A673 (cell line): ENCODE data around the gene ILF3.

Experiments
- EZH2 ChIP-seq: fragments of 200-600 bp; sonication (generic); IDR thresholded peaks from 2 replicates; pipeline ENCODE4 v1.6.1; 2017; ENCODE audit warnings: borderline replicate concordance, low read depth, mild to moderate bottlenecking, mixed read lengths, antibody characterized with exemption, low read length; ENCODE audit not compliant: poor library complexity, severe bottlenecking
- TF ChIP-seq, protein P1 (sequence below): fragments of 300-800, 200-600 bp; sonication (generic); conservative IDR thresholded peaks from 2 replicates; pipeline ENCODE4 v1.5.1; 2017; ENCODE audit warnings: low read depth, mild to moderate bottlenecking, antibody characterized with exemption, low read length, moderate library complexity, mixed read lengths

DNA sequence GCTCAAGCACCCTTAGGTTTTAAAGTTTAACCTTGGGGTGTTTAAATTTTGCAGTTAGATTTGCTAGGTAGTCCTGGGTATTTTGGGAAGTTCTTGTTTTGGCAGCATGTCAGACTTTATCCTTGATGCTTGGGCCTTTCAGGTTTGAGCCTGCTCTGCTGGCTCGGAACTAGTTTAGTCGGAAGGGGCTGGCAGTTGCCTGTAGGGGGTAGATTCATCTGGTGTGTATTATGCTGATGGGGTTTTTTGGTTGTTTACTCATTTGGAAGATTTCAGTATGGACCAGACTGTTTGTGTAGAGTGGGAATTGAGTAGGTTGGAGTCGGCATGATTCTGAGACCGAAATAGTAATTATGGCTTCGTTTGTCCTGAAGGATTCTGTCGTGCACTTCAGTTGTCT is 15.1 kb downstream of the ILF3 start:
- TF ChIP-seq, protein P1, sequence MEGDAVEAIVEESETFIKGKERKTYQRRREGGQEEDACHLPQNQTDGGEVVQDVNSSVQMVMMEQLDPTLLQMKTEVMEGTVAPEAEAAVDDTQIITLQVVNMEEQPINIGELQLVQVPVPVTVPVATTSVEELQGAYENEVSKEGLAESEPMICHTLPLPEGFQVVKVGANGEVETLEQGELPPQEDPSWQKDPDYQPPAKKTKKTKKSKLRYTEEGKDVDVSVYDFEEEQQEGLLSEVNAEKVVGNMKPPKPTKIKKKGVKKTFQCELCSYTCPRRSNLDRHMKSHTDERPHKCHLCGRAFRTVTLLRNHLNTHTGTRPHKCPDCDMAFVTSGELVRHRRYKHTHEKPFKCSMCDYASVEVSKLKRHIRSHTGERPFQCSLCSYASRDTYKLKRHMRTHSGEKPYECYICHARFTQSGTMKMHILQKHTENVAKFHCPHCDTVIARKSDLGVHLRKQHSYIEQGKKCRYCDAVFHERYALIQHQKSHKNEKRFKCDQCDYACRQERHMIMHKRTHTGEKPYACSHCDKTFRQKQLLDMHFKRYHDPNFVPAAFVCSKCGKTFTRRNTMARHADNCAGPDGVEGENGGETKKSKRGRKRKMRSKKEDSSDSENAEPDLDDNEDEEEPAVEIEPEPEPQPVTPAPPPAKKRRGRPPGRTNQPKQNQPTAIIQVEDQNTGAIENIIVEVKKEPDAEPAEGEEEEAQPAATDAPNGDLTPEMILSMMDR, result no peak
- no peak for TF ChIP-seq EZH2
